ENCODE data around the gene TIAM2.

The TIAM2 gene

GRCh38 chr6:154974485-154975149, 20.5 kb upstream of the TIAM2 start:
- CTCF ChIA-PET = interaction anchor here (1.0 kb wide), 2 partner anchors 30 to 184 kb away, joined by 3 read pairs; no protein-coding TSS in a partner anchor
- DNase-seq (ENCODE audit: extremely low spot score) = no peak
- POLR2A ChIA-PET = no interaction called here
- no peak for TF ChIP-seq LEF1 (IDR thresholded peaks at IDR 0.05; ENCODE audit: borderline replicate concordance)
- no peak for TF ChIP-seq SP1 (IDR thresholded peaks at IDR 0.05)
- no peak for TF ChIP-seq TARDBP (IDR thresholded peaks at IDR 0.05)
- no peak for TF ChIP-seq FOXK2 (IDR thresholded peaks at IDR 0.05)
- TF ChIP-seq HDGF (IDR thresholded peaks at IDR 0.05; ENCODE audit: borderline replicate concordance) = no peak
- TF ChIP-seq ELF4 (IDR thresholded peaks at IDR 0.05) = no peak
- TF ChIP-seq SUZ12 (IDR thresholded peaks at IDR 0.05) = no peak
- no peak for TF ChIP-seq L3MBTL2 (conservative IDR thresholded peaks at IDR 0.05)
- TF ChIP-seq PKNOX1 (IDR thresholded peaks at IDR 0.05) = no peak
- TF ChIP-seq CTBP1 (IDR thresholded peaks at IDR 0.05; ENCODE audit: borderline replicate concordance) = no peak
- TF ChIP-seq NFRKB (IDR thresholded peaks at IDR 0.05) = no peak
- TF ChIP-seq FOXA1 (IDR thresholded peaks at IDR 0.05) = no peak

GRCh38 chr6:154977588-154977987, 17.5 kb upstream of the TIAM2 start:
- ChIA-PET POLR2A (no interaction called here), CTCF (no interaction called here)
- TF ChIP-seq CTBP1 (IDR thresholded peaks at IDR 0.05; ENCODE audit: borderline replicate concordance) (no peak), FOXK2 (IDR thresholded peaks at IDR 0.05) (no peak), NFRKB (IDR thresholded peaks at IDR 0.05) (no peak)
- no peak for DNase-seq (ENCODE audit: extremely low spot score)

- ChIA-PET CTCF (no interaction called here), POLR2A (no interaction called here)
- DNase-seq (ENCODE audit: extremely low spot score) = no peak
- TF ChIP-seq CTBP1 (IDR thresholded peaks at IDR 0.05; ENCODE audit: borderline replicate concordance) (no peak), TARDBP (IDR thresholded peaks at IDR 0.05) (no peak), NFRKB (IDR thresholded peaks at IDR 0.05) (no peak), BHLHE40 (IDR thresholded peaks at IDR 0.05; ENCODE audit: borderline replicate concordance) (no peak), SP1 (IDR thresholded peaks at IDR 0.05) (no peak), ZNF384 (IDR thresholded peaks at IDR 0.05) (no peak), FOXK2 (IDR thresholded peaks at IDR 0.05) (no peak)
Measured at GRCh38 chr6:154980273-154981078, 14.6 kb upstream of the TIAM2 start.

GRCh38 chr6:154981079-154981870, 13.8 kb upstream of the TIAM2 start:
- TF ChIP-seq L3MBTL2 (conservative IDR thresholded peaks at IDR 0.05) = no peak
- TF ChIP-seq BHLHE40 (IDR thresholded peaks at IDR 0.05; ENCODE audit: borderline replicate concordance) = no peak
- no peak for TF ChIP-seq FOXK2 (IDR thresholded peaks at IDR 0.05)
- no peak for TF ChIP-seq SP1 (IDR thresholded peaks at IDR 0.05)
- no peak for TF ChIP-seq CTBP1 (IDR thresholded peaks at IDR 0.05; ENCODE audit: borderline replicate concordance)
- TF ChIP-seq FOXM1 (IDR thresholded peaks at IDR 0.05; ENCODE audit: borderline replicate concordance) = no peak
- TF ChIP-seq TARDBP (IDR thresholded peaks at IDR 0.05) = no peak
- TF ChIP-seq ZNF384 (IDR thresholded peaks at IDR 0.05) = no peak
- TF ChIP-seq PKNOX1 (IDR thresholded peaks at IDR 0.05) = no peak
- no peak for TF ChIP-seq ELF4 (IDR thresholded peaks at IDR 0.05)
- TF ChIP-seq HDGF (IDR thresholded peaks at IDR 0.05; ENCODE audit: borderline replicate concordance) = no peak
- no peak for TF ChIP-seq LEF1 (IDR thresholded peaks at IDR 0.05; ENCODE audit: borderline replicate concordance)
- TF ChIP-seq NFRKB (IDR thresholded peaks at IDR 0.05) = no peak
- TF ChIP-seq SUZ12 (IDR thresholded peaks at IDR 0.05) = no peak
- no peak for TF ChIP-seq ARNT (IDR thresholded peaks at IDR 0.05)
- no peak for TF ChIP-seq FOXA1 (IDR thresholded peaks at IDR 0.05)
- POLR2A ChIA-PET = no interaction called here
- no peak for DNase-seq (ENCODE audit: extremely low spot score)
- CTCF ChIA-PET = no interaction called here

GRCh38 chr6:154984146-154984545, 11.0 kb upstream of the TIAM2 start:
- POLR2A ChIA-PET = no interaction called here
- DNase-seq (ENCODE audit: extremely low spot score) = no peak
- CTCF ChIA-PET = no interaction called here
- TF ChIP-seq FOXK2 (IDR thresholded peaks at IDR 0.05) (no peak), CTBP1 (IDR thresholded peaks at IDR 0.05; ENCODE audit: borderline replicate concordance) (no peak), BHLHE40 (IDR thresholded peaks at IDR 0.05; ENCODE audit: borderline replicate concordance) (no peak), HDGF (IDR thresholded peaks at IDR 0.05; ENCODE audit: borderline replicate concordance) (no peak), FOXM1 (IDR thresholded peaks at IDR 0.05; ENCODE audit: borderline replicate concordance) (no peak), LEF1 (IDR thresholded peaks at IDR 0.05; ENCODE audit: borderline replicate concordance) (no peak), SUZ12 (IDR thresholded peaks at IDR 0.05) (no peak), L3MBTL2 (conservative IDR thresholded peaks at IDR 0.05) (no peak), ZNF384 (IDR thresholded peaks at IDR 0.05) (no peak), PKNOX1 (IDR thresholded peaks at IDR 0.05) (no peak), TARDBP (IDR thresholded peaks at IDR 0.05) (no peak), ELF4 (IDR thresholded peaks at IDR 0.05) (no peak), NFRKB (IDR thresholded peaks at IDR 0.05) (no peak), FOXA1 (IDR thresholded peaks at IDR 0.05) (no peak), ARNT (IDR thresholded peaks at IDR 0.05) (no peak), SP1 (IDR thresholded peaks at IDR 0.05) (no peak)

Data from HEK293T (cell line).